ENCODE data around the gene NFRKB. TPM values are rescaled to one million over a fixed set of nuclear protein-coding genes. Genes with fewer than 3 reads are reported as not detected.

Gene NFRKB
- total and polyA plus RNA-seq, 2 of the 8 experiments (the other 6 are each of a cell fraction or from before 2014, with no cell fraction given): 17.0 to 31.0 TPM

DNA sequence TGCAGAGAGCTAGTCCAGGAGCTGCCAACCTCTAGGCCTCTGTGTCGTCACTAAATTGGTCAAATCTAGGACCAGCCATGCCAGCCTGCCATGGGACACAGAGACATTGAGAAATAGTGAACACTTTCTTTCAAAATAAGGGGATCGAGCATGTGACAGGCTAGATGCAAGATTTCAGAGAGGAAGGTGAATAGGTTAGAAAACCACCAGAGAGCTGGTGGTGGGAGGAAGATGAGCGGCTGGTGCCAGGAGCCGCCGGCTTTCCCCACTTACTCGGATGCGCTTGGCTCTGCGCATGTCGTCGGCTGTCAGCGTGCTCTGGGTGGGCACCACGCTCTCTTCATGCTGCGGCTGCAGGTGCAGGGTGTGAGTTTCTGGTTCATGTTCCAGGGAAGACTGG lies 35.4 kb upstream of the NFRKB start (continued):
- no peak for TF ChIP-seq GTF2F1 (IDR thresholded peaks at IDR 0.05; ENCODE audit: borderline replicate concordance, low read depth, low read length)
